DOHH2 (cell line): ENCODE measurements around the gene MTFMT.

Experiments used
- CTCF ChIP-seq: fragments of 200-600 bp; sonication (generic); IDR thresholded peaks from one replicate; pipeline ENCODE4 v1.5.1; 2014; ENCODE audit warnings: antibody characterized with exemption, mild to moderate bottlenecking, low read depth, low read length; ENCODE audit not compliant: poor library complexity, severe bottlenecking
- EZH2phosphoT487 ChIP-seq: fragments of 200-600 bp; sonication (generic); IDR thresholded peaks from 2 replicates; pipeline ENCODE4 v1.6.1; 2017; ENCODE audit warnings: borderline replicate concordance, mild to moderate bottlenecking, antibody characterized with exemption, low read length, moderate library complexity, mixed read lengths

DNA sequence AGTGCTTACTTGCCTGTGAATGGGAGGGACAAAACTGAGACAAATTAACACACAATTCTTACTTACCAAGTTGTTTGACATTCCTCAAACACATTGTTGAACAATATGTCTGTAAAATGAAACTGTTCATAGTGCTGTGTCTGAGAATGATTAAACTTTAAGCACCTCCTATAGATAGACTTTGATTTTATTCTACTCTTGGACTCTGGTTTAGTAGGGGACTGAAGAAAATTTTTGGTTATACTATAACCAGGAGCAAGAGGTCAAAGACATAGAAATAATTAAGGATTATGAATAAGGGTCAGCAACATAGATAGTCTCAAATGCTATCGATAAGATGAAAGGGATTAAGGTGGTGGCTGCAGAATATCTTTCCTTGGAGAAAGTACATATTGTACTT is 7.9 kb upstream of the MTFMT start:
- no peak for TF ChIP-seq CTCF
- no peak for TF ChIP-seq EZH2phosphoT487
